NOMO-1 (cell line): ENCODE data around the gene CTXND1.
A peak's percentile ranks its signal among the peaks of the same experiment; 100 is the strongest.

Source experiments
- DNase-seq, 2 experiments: peaks; one replicate each; lab custom pipeline; 2025; ENCODE audit not compliant: unreplicated experiment in 2 of 2; lab: John Stamatoyannopoulos, UW

Gene CTXND1

DNA sequence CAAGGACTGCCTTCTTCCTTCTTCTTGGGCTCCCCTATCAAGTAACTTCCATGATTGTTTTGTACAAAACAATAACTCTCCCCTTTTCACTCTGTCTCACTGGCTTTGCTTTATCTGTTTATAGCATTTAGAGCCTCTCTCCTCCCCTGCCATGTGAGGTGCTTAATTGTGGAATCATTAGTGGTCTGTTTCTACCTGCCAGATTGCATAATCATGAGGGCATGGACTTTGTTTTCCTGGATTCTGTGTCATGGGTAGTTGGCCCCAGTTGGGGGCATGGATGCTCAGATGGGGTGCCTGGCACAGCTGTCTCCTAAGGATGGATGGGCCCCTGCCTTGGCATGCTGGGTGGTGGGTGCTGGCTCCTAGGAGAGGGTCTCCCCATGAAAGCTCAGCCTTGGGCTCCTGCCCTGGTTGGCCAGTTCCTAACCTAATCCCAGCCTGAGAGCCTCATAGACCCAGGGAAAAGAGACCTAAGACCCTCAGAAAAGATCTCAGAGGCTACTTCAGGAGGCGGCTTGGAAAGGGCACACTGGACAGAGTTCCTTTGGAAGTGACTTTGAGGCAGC lies 8.0 kb upstream of the CTXND1 start:
- no peak for DNase-seq

DNA sequence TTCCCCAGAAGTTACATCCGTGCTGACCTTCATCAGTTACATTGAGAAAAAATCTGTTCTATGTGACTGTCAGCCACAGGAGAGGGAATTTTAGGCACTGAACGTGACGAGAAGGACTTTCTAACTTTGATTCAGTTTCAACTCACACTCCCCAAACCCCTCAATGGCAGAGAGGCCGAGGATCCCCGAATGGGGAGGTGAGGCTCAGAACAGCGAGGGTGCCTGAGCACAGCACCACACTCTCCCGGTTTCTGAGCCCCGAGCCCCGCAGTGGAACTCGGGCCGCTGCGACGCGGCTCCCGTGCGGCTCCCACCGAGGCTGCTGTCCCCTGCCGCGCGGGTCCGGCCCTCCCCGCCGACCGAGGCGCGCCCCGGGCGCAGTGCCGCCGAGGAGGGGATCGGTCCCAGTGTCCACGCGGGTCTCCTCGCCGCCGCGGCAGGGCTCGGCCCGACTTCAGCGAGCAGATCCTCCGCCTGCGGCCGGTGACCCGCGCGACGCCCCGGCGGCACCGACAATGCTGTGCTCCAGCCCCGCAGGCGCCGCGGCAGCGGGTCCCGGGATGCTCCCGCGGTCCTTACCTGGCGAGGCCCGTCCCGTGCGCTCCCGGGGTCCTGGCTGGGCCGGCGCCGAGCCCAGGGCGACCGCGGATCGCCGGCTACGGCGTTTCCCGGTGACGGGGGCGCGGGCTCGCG lies 439 bp downstream of the CTXND1 start:
- DNase-seq = no peak

DNA sequence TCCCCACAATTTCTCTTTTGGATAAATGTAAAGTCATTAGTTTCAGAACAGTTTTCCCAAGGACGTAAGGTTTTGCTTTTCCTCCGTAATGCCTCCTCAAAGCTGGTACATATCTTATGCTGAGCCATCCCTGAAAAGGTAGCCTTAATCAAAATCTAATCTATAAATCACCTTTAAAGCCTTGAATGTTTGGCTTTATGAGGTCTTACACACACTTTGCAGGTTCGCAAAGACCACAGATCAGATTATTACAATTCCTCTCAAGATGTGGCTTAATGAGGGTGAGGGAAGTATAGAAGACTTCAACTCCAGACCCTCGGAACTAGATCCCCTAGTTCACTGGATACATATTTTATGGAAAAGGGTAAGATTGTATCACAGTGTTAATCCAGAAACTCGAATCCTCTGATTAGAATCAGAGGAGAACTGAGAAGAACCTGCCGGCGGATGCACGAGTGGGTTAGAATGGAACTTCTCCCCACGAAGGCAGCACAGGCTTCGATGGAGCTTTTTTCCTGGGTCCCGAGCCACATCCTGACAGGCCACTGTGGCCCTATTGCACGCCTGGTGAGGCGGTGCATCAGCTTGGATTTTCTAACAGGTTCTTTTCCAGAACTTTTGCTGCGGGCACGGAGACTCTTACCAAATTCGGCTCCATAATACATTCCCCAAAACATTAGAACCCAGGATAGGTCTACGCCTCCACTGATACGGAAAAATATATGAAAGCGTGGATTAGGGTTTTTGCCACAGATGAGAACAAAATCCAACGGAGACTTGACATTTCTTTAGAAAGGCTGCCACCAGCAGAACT lies 1.2 kb downstream of the CTXND1 start:
- DNase-seq = no peak

DNA sequence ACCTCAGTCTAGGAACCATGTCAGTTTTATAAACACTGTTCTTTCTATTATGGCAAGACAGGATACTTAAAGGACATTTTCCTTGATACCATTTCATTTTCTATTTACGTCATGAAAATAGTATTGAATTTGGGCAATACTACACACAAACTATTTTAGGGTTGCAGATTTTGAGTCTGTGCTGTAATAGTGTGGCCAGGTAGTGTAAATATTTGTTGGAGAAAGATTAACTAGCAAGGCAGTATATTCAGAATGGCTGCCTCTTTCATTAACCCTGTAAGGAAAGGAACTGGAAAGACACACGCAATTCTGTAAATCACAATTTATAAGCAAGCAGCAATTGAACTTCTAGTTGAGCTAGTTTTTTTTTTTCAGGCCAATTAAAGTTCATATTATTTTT lies 2.0 kb downstream of the CTXND1 start:
- DNase-seq = no peak

DNA sequence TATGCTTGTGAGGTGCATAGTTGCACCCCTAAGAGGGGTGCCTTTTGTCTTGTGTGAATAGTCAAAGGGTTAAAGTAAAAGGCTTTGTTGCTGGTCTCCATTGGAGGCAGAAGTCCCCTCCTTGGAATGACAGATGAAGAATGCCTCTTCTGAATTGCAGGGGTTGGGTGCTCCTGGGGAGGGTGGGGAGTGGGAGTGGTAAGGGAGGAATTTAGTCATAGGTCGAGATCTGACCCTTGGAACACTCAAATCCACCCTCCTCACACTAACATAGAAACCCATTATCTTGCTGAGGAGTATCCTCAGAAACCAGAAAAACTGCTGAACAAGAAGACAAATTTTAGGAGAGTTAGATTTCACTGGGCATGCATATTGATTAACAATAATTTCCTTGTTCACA lies 4.7 kb downstream of the CTXND1 start:
- no peak for DNase-seq

DNA sequence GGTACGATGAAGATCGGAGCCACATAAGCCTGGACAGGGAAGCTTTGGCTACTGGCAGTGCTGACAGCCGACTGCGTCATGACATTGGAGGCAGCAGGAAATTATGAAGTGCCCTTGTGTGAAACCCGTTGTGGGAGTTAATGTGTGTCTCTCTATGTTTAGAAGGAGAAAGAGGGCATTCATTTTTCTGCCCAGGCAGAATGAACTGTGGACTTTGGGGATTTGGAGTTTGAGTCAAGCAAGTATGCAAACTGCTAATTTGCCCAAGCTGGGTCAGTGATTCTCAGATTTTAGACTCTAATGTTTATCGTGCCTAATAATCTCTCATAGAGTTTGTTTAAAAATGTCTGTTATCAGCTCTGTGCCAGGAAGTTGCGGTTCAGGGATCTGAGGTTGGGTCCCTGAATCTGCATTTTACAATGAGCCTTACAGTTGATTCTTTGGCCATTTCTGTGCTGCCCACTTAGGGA lies 5.6 kb downstream of the CTXND1 start:
- no peak for DNase-seq

DNA sequence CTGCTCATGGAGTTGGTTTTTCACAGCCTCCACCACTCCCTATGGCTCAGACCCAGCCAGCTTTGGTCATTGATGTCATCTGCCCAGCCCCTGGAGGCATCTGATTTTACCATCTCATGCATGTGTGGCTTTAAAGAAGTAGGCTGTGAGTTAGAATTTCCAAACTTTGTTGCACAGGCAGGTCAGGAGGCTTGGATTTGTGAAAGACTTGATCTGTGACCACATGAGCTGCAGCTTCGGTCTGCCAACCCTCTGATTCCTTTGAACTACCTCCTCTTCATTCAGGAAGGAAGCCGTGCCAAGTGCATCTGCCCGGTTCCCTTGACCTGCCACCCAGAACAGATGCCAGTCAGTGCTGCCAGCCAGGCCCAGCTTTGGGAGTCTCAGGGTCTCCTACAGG lies 9.2 kb downstream of the CTXND1 start:
- no peak for DNase-seq

DNA sequence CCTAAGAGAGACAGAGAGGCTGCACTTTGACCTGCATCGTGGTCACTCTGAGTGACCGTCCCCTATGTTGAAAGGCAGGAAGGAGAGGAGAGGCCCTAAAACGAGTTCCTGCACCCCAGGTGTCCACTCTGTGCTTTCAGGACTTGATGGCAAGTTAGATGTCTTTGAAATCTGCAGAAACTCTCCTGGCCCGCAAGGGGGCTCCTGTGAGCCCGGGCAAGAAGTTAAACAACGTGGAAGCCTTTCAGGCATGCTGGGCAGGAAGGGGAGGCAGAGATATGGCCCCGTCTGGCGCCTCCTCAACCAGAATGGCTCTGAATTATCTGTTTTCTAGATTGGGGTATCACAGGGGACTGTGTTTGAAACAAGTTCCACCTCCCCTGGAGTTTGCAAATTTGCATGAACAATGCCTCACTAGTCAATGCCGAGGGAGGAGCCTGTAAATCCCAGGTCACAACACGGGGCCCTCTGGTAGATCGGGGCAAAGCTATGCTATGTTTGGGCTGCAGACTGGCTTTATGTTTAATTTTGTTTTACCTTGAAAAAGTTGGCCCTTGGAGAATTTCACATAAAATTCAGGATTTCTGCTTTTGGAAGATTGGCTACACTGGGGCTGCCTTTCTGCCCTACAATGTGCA lies 9.8 kb downstream of the CTXND1 start:
- peak; percentile 46 to 54 for DNase-seq

DNA sequence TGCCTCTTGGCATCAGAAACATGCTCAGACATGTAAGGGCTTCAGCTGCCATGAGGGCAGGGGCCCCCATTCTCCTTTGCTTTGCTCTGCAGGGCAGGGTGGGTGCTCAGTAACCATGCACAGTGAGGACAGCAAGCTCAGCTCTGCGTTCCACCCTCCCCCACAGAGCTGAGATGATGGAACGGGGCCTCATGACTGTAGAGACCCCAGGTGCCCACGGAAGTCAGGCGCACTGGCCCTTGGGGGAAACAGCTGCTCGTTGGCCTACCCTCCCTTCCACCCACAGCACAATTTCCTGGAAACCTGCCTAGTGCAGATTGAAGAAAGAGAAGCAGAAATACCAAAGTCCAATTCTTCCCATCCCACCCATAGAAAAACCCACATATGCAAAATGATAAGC lies 10.5 kb downstream of the CTXND1 start:
- no peak for DNase-seq

DNA sequence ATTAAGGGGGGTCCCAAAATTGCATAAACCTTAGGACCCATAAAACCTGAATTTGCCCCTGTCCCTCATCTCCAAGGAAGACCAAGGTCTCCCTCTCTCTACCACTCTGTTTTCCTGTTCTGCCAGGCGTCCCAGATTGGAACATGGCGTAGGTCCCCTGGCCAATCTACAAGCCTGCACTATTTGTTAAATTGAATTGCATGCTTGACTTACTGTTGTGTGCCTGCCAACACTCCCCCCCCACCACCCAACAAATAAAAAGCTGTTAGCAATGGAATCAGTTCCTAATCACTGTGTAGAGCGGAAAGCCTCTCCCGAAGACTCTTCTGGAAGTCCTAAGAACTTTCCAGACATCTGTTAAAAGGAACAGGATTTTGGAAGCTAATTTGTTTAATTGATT lies 11.7 kb downstream of the CTXND1 start:
- DNase-seq = no peak

DNA sequence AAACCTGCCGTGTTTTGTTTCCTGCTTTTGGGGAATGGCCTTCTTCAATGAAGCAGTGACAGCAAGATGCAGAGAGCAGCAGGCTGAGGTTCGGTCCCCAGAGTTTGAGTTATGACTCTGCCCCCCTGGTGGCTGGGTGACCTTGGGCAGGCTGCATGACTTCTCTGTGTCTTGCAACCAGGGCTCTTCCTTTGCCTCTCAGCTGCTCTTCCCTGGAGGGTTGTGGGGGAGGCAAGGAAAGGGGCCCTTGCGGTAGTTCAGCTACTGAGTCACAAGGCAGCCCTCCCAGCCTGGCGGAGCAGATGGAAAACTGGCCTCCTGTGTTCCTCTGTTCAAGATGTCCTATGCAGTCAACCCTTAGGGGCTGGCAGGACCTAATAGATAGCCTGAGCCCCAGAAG lies 17.1 kb downstream of the CTXND1 start:
- peak in 1 of 2 experiments; percentile 18 for DNase-seq

DNA sequence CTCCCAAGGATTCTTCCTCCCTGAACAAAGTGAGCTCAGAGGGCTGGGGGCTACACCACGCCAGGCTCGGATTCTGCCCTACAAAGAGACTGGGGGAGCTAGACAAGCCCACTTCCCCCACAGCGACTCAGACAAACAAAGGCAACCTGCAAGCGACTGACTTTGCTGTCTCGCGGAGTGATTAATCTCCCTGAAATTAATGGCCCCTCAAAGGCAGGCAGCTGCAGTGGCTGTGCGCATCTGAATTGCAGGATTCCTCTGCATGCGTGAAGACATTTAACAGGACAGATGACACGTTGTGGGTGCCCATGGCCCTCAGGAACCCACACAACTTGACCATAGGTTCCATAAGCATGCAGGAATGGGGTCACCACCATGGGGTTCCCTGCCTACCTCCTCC lies 18.4 kb downstream of the CTXND1 start:
- DNase-seq = no peak

DNA sequence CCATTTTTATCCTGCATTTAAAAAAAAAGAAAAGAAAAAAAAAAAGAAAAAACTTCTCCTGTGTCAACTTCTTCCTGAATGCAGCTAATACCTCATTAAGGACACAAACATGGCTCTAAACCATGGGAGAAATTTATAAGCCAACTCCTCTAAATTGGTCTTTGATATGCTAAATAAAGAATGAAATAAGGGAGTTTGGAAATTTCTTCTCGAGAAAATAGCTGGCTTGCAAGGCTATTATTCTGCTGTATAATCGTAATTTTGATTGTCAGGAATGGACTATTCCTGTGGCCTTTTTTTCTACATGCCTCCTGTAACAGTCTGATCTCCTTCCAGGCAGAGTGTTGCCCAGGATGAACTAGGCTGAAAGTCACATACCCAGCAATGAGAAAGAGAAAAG lies 20.6 kb downstream of the CTXND1 start:
- no peak for DNase-seq

DNA sequence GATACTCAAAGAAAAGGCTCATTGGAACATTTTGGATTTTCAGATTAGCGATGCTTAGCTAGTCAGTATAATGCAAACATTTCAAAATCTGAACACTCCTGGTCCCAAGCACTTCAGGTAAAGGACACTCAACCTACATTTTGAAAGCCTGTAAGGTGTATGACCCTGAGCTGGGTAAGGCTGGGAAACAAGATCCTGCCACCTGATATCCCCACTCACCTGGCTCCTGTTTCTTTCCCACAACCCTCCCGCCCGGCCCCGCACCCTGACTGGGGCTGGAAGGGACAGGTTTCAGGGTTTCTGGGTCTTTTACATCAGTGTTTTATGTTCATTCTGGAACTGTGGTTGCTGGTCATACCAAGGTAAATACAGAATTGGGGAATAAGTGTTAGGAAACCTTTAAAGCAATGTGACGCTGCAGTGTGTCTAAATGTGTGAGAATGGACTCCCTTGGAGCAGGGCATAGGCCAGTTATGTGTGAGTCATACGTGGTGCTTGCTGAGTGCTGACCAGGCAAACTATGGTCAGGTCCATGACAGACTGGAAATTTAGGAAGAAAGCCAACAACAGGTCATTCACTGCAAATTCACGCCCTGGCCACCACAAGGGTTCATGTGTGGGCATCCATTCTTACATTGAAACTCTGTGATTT lies 22.9 kb downstream of the CTXND1 start:
- DNase-seq = no peak

DNA sequence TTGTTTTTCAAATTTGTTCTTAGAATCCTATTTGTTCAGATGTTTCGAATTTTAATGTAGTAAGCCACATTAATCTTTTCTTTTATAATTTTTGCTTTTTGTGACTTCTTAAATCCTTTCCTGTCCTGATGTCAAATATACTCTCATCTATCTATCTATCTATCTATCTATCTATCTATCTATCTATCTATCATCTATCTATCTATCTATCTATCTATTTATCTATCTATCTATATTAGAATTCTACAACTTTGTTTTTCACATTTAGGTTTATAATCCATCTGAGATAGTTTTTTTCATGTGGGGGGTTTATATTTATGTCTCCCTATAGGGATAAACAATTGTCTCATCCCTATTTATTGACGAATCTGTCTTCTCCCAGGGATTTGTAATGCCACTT lies 32.1 kb downstream of the CTXND1 start:
- DNase-seq = no peak

DNA sequence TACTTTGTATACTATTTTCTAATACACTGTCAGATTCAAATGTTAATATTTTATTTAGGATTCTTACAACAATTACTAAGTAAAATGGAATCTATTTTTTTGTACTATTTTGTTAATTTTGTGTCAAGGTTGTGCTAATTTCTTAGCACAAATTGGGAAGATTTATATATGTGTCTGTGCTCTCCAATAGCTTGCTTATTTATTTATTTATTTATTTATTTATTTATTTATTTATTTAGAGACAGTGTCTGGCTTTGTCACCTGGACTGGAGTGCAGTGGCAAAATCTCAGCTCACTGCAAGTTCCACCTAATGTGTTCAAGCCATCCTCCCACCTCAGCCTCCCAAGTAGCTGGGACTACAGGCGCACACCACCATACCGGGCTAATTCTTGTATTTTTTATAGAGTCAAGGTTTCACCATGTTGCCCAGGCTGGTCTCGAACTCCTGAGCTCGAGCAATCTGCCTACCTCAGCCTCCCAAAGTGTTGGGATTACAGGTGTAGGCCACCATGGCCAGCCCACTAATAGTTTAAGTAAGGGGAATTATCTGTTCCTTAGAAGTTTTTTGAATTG lies 34.6 kb downstream of the CTXND1 start:
- DNase-seq = no peak

DNA sequence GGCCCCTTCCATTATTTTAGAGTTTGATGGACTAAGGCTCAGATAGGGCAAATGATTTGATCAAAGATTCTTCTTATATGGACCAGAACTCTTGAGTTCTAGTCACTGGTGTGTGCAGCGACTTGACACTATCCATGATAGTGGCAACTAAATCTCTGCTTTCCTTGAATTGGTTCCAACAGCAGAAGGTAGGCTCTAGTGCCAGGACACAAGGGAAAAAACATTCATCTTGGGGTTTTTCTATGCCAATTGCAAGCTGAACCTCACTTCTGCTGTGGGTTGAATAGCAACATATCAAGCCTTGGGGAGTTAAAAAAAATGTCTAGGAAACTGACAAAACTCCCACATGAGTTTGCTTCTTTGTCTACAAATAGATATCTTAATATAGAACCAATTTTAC lies 35.1 kb downstream of the CTXND1 start:
- no peak for DNase-seq

DNA sequence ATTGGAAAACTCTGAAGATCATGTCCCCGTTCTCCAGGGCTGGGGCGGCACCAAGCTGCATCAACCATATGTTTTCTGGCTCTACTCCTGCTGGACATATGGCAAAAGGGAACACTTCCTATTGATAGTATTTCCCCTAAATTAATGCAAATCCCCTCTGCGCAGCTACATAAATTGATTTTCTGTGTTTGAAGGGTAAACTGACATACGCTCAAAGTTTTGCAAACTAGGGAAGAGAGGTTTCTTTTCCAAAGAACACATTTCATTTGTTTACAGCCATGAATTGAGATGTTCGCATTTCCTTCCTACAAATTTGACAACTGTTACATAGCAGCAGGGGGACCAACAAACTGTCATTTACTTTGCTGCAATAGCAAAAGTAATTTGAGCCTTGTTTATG lies 35.9 kb downstream of the CTXND1 start:
- no peak for DNase-seq

DNA sequence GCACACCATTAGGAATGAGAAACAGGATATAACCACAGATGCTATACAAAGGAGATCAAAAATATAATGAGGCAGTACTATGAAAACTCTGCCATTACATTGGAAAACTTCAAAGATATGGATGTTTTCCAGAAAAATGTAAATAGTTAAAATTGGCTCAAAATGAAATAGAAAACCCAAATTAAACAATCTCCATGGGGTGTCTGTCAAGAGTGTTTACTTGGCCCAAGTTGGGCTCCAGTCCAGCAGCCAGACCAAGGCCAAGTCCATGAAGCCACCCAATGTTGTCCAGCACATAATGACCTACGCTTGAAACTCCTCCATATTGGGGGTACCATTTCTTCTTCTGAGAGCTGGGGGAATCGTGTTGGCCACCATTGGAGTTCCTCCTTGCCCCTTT lies 37.1 kb downstream of the CTXND1 start:
- DNase-seq = no peak

DNA sequence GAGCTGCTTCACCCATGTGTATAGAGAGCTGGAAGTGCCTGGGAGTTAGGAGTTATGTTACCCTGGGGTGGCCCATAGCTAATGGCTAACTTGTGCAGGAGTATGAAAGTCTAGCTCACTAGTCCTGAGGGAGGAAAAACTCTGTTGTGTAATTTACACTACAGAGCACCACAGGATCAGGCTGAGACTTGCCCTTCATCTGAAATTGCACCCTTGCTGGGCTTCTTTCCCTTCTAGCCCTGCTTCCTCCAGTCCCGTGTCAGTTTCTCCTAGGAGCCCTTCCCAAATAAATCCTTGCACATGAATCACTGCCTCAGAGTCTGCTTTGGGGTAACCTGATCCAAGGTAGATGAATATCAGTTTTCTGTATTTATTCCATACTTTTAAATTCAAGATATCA lies 40.0 kb downstream of the CTXND1 start:
- no peak for DNase-seq
